ENCODE data around the gene PARN.

Gene PARN

DNA sequence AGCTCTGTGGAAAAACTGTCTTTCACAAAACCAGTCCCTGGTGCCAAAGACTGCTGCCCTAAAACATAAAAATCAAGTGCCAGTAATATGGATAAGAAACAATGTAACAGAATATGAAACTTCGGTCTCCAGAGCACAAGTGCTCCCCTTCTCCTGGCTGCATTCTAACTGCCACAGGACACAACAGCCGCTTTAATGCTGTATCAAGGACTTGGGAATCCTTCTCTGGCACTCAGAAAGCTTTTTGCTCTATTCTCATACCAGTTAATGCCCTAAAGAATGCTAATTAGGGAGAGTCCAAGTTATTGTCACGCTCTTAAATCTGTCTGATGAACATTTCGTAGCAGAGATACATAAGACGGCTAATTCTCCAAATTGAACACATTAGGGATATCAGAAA is 90.9 kb downstream of the PARN start:
- TF ChIP-seq, protein P1, sequence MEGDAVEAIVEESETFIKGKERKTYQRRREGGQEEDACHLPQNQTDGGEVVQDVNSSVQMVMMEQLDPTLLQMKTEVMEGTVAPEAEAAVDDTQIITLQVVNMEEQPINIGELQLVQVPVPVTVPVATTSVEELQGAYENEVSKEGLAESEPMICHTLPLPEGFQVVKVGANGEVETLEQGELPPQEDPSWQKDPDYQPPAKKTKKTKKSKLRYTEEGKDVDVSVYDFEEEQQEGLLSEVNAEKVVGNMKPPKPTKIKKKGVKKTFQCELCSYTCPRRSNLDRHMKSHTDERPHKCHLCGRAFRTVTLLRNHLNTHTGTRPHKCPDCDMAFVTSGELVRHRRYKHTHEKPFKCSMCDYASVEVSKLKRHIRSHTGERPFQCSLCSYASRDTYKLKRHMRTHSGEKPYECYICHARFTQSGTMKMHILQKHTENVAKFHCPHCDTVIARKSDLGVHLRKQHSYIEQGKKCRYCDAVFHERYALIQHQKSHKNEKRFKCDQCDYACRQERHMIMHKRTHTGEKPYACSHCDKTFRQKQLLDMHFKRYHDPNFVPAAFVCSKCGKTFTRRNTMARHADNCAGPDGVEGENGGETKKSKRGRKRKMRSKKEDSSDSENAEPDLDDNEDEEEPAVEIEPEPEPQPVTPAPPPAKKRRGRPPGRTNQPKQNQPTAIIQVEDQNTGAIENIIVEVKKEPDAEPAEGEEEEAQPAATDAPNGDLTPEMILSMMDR (IDR thresholded peaks at IDR 0.05; ENCODE audit: insufficient read depth, missing control alignments) = no peak
- FAIRE-seq = no peak
- no peak for DNase-seq (ENCODE audit: insufficient read length, low spot score)

DNA sequence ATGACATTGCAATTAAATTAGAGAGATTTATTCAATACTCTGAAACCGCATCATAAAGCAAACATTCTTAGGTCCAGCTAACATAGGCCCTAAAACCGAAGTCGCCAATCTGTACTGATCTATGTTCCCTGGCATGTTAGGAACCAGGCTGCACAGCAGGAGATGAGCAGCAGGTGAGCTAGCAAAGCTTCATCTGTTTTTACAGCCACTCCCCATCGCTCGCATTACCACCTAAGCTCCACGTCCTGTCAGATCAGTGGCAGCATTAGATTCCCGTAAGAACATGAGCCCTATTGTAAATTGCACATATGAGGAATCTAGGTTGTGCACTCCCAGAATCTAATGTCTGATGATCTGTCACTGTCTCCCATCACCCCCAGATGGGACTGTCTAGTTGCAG is 91.5 kb downstream of the PARN start:
- DNase-seq (ENCODE audit: insufficient read length, low spot score) = no peak
- FAIRE-seq = no peak
- TF ChIP-seq, protein P1 (IDR thresholded peaks at IDR 0.05; ENCODE audit: insufficient read depth, missing control alignments) = no peak

DNA sequence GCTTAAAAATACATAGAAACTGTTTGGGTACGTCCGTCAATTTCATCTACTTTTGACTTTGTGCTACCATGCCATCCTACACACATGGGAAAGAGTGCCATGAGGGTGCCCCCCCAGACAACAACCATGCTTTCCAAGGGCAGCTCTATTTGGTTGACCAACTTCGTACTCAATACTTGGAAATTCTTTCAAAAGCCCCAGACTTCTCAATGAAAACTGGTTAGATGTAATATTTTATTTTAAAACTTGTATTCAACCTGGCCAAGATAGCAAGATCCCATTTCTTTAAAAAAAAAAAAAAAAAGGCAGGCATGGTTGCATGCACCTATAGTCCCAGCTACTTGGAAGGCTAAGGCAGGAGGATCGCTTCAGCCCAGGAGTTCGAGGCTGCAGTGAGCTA is 98.4 kb downstream of the PARN start:
- FAIRE-seq = no peak
- TF ChIP-seq, protein P1 (IDR thresholded peaks at IDR 0.05; ENCODE audit: insufficient read depth, missing control alignments) = no peak
- DNase-seq (ENCODE audit: insufficient read length, low spot score) = no peak

DNA sequence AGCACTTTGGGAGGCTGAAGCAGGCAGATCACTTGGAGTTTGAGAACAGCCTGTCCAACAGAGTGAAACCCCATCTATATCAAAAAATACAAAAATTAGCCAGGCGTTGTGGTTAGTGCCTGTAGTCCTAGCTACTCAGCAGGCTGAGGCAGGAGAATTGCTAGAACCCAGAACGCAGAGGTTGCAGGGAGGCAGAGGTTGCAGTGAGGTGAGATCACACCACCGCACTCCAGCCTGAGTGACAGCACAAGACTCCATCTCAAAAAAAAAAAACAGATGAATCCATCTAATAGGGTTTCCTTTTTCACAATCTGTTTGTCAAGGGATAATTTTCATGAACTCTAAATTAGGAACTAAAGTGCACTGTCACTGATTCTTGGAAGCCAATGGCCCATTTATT is 99.0 kb downstream of the PARN start:
- DNase-seq (ENCODE audit: insufficient read length, low spot score) (no peak), FAIRE-seq (no peak)
- TF ChIP-seq, protein P1 (IDR thresholded peaks at IDR 0.05; ENCODE audit: insufficient read depth, missing control alignments) = no peak

DNA sequence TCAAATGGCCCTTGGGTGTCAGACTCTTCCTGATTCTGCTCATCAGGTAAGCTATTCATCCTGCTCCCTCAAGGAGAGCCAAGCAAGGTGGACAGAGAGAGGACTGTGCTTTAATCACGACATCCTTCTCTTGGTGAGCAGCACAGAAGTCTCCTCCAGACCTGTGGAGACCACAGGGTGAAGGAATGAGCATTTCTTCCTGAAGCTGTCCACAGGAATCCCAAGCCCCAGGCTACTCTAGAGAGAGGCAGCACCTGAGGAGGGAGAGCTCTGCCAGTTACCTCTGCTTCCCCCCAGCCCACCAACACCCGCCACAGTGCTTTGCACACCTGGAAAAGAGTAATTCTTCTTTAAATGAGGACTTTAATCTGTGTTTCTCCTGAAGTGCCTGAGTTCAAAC is 100.0 kb downstream of the PARN start:
- TF ChIP-seq, protein P1 (IDR thresholded peaks at IDR 0.05; ENCODE audit: insufficient read depth, missing control alignments) = no peak
- no peak for FAIRE-seq
- DNase-seq (ENCODE audit: insufficient read length, low spot score) = no peak

DNA sequence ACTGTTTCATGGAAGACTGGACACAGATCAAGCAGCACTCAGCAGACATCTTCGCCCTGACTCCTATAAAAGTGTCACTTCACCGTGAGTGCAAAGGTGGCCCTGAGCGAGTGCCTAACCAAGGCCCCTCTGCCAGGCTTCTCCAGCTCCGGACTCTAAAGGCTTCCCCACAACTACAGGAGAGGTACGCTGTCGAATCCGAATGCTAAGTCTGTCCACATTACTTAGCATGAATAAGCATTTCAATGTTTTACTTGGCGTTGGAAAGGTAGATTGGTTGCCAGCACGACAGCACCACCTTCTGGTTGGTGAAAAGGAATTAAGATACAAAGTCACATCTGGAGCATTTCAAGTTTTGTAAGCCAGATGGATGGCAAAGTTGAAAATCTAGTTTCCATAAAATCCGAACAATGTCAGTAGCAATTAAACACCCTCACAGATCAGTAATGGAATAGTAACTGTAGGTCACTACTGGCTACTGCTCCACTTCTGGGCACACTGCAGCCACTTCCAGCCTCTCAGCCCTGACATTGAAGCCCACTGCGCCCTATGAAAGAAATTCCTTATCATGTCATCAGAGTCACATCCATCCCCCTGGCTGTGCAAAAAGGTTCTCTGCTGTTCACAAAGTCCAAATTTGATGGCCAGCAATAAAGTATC is 100.9 kb downstream of the PARN start:
- TF ChIP-seq, protein P1 (IDR thresholded peaks at IDR 0.05; ENCODE audit: insufficient read depth, missing control alignments) = peak; percentile 92
- no peak for DNase-seq (ENCODE audit: insufficient read length, low spot score)
- FAIRE-seq = no peak

DNA sequence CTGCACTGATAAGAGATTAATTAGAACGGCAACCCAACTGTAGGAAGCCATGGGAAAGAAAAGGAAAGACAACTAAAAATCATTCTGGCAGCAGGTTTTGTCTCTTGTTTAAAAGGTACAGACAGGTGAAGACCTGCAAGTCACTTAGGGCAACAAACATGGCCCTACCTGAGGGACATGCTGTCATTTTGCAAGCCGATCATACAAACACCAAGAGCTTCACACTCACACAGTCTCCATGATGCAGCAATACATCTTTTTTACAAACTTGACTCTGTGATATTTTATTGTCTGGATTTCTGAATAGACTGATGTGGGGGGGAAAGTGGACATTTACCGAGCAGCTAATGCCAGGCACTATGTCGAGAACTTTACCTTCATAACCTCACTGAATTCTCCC is 101.8 kb downstream of the PARN start:
- TF ChIP-seq, protein P1 (IDR thresholded peaks at IDR 0.05; ENCODE audit: insufficient read depth, missing control alignments) = no peak
- FAIRE-seq = no peak
- no peak for DNase-seq (ENCODE audit: insufficient read length, low spot score)
